COLO829 (cell line): ENCODE measurements around the gene APAF1.
"Not testable (repeated sequence)": the region's sequence is repeated elsewhere in the genome, so short reads cannot be mapped to it uniquely, and the experiment has no call there.

Experiments used
- DNase-seq: peaks from one replicate; pipeline ENCODE4 v3.0.0; 2012; ENCODE audit warnings: low spot score

APAF1 gene

DNA sequence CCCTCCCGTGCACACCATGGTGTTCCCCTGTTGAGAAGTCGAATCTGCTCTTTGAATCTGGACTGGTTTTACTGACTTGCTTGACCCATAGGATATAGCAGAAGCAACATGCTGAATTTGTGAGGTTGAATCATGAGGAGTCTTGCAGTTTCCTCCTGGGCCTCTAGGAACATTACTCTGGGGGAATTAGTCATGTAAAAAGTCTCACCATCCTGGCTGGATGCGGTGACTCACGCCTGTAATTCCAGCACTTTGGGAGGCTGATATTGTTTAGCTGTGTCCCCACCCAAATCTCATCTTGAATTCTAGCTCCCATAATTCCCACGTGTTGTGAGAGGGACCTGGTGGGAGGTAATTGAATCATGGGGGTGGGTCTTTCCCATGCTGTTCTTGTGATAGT lies 110.8 kb downstream of the APAF1 start:
- DNase-seq, result not testable (repeated sequence)

DNA sequence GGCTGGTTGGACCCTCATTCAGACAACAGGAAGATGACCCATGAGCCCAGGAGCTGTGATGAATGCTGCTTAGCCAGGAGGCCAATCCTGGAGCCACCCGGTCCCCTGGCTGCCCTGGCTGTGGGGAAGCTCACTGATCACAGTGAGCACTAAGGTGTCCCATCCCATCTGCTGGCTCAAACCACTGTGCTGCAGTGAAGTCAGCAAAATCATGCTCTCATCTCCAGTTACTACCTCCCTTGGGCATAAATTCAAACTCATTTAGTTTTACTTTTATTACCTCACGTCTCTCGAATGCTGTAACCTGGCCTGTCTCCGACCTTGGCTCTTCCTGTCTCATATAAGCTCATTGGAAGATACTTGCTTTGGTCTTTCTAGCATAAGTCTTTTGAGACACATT lies 112.4 kb downstream of the APAF1 start:
- DNase-seq, result no peak

DNA sequence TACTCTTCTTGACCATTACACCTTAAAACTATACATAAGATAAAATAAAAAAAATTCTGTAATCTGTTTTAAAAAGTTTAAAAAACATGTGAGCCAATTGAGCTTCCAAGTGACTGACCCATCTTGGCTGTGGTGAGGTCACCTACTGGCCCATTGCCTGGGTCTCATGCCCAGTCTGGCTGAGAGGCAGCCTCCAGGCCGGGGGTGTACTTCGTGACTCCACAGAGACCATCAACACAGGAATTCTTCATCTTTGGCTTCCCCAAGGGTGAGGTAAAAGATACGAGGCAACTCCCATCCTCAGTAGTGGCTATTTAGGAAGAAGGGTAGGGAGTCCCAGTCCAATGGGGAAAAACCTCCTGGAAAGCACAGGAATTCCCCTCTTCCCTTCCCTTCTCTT lies 113.2 kb downstream of the APAF1 start:
- no peak for DNase-seq

DNA sequence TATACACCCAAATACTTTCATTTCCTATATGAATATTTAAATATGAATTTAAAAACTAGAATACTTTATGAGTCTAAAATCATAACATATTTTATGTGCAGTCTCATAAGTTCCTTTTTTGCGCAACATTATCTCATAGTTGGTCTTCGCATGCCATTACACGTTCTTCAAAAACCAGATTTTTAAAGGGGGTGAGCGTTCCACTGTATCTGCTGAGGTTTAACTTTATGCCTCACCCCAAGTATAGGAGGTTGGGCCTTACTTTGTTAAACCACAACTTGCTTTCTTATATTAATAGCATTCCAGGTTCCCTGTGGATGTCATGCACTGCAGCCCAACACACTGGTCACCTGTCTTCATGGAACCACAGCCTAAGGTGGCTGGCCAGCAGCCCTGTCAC lies 118.6 kb downstream of the APAF1 start:
- DNase-seq, result no peak

DNA sequence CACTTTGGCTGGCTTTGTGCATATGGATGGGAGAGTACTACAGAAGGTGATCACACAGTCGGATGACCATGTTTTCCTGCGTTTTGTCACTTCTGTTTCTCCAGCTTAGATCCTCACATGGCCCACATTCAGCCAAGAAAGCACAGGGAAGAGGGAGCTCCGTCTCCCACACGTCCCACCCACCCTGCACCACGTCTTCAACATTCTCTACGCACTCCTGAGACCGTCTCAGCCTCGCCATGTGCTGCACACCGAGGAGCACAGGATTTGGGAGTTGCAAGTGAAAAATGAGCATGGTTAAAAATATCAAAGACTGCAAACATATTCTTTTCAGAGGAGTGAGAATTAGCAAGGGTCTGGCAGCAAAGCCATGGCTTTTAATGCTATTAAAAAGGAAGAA lies 122.2 kb downstream of the APAF1 start:
- no peak for DNase-seq

DNA sequence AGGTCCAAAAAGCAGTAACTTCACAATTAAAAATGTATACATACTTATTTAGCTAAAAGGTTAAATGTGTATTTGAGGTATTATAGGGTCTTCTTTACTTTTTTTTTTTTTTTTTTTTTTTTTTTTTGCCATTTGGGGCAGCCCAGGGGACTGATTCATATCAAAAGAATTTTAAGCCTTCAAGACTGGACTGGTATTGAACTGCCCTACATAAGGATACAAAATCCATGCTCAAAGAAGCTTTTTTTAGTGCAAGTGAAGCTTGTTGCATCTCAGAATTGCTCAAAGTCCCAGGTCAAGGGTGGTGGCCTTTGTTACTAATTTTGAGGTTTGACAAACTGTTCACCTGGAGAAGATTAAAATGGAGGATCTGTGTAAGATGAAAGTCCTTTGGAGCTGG lies 124.0 kb downstream of the APAF1 start:
- DNase-seq, result no peak

DNA sequence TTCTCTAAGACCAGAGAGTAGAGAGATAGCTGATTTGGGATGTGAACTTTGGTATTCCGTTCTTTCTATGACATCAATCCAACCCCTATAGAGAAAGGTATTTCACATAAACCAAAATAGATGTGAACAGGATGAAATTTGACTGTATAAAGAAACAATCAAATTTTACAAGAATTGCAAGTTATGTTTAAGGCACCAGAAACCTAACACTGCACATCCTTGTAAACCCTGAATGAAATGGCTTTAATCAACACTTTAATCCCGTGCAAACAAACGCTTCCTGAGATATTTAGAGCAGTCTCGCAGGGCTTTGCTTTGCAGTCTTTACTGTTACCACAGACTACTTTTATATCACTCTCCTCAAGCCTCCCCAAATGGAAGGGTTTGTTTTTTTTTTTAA lies 125.1 kb downstream of the APAF1 start:
- no peak for DNase-seq

DNA sequence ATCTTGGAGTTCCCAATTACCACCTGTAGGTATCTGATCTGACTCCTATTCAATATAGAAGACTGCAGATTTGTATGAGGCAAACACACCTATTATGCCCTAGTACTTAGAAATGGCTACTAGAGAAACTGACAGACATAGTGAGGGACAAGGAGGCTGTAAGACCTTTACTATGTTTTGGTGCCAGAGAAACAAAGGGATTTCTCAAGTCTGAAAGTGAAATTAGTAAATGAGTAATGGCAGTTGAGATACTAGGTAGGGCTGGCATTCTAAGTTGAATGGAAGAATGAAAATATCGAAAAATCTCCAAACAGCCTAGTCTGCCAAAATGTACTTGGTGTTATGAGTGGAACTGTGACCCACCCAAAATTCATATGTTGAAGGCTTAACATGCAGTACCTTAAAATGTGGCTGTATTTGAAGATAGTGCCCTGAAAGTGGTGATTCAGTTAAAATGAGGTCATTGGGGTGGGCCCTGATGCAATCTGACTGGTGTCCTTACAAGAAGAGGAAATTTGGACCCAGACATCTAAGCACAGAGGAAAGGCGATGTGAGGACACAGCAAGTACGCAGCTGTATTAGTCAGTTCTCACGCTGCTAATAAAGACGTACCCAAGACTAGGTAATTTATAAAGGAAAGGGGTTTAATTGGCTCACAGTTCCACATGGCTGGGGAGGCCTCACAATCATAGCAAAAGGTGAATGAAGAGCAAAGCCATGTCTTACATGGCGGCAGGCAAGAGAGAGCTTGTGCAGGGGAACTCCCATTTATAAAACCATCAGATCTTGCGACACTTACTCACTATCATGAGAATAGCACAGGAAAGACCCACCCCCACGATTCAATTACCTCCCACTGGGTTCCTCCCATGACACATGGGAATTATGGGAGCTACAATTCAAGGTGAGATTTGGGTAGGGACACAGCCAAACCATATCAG lies 127.0 kb downstream of the APAF1 start:
- DNase-seq, result no peak

DNA sequence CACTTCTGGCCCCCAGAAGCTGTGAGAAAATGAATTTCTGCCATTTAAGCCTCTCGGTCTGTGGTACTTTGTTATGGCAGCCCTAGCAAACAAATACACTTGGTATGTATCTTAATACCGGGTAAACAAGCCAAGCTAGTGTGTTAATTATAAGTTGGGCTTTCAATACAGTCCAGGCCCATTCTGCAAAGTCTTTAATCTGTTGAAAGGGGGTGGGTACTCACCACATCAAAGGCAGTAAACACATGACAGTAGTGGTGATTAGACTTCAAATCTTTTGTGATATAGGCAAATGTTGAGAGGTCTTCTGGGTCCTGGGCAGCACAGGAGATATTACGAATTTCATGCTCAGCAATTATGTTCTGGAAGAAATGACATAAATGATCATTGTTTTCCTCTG lies 127.7 kb downstream of the APAF1 start:
- DNase-seq, result no peak

DNA sequence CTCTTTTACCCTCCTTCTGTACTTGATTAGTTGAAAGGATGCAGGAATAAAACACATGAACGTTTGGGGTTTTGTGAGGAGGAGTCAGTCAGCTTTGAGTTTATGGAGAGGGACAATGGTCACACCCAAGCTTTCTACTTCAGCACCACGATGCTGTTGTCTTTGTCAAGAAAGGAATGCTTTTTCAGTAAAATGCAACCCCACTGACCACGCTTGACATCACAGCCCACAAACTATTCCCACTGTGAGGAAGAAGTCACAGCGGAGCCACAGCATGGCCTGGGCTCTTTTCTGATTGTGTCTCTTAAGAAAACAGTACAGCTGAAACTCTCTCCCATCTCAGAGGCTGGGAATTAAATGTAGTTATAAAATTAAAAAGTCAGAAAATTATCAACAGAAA lies 135.2 kb downstream of the APAF1 start:
- DNase-seq, result no peak

DNA sequence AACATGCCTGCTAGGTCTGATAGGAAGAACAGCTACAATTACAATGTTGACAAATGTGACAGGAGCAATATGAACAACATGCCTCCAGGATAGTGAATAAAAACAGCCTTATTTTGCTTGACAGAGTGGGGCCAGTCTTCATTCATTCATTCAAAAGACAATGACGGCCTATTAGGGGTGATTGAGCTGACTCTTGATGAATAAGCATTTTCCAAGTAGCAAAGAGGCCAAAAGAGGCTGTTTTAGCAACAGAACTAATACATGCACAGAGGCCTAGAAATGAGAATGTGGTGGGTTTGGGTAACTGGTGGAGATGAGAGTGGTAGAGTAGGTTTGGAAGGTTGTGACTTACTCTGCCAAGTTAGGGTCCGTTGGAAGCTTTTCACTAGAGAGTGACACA lies 138.3 kb downstream of the APAF1 start:
- no peak for DNase-seq
